ENCODE measurements around the gene ATRIP. TPM values are rescaled to one million over a fixed set of nuclear protein-coding genes. Genes with fewer than 3 reads are reported as not detected.

The ATRIP gene
- total and polyA plus RNA-seq, 2 of the 8 experiments (the other 6 are each of a cell fraction or from before 2014, with no cell fraction given), result 18.5 to 20.2 TPM

GRCh38 chr3:48432411-48433371 is 13.8 kb upstream of the ATRIP start (continued):
- TF ChIP-seq TBP (IDR thresholded peaks at IDR 0.05; ENCODE audit: low read depth, low read length) (0 out of 2 replicates have a peak, but pooled peaks have one; percentile 46), ASH2L (IDR thresholded peaks at IDR 0.05; ENCODE audit: low read length) (no peak), EP300 (IDR thresholded peaks at IDR 0.05; ENCODE audit: borderline replicate concordance in 1 of 2, low read depth in 2 of 2, low read length in 2 of 2) (no peak), BACH1 (IDR thresholded peaks at IDR 0.05; ENCODE audit: low read length) (no peak), RAD21 (IDR thresholded peaks at IDR 0.05 in 1 of 2, conservative IDR thresholded peaks at IDR 0.05 in 1 of 2; ENCODE audit: low read depth in 2 of 2, low read length in 2 of 2) (peak; percentile 29 to 44), BRCA1 (IDR thresholded peaks at IDR 0.05; ENCODE audit: low read depth, low read length) (no peak), ATF3 (IDR thresholded peaks at IDR 0.05; ENCODE audit: insufficient read depth, low read depth, low read length) (no peak), CREB1 (IDR thresholded peaks at IDR 0.05) (0 out of 2 replicates have a peak, but pooled peaks have one; percentile 49), CBX5 (IDR thresholded peaks at IDR 0.05; ENCODE audit: low read depth, low read length) (no peak), POLR2A (IDR thresholded peaks at IDR 0.05; ENCODE audit: control extremely low read depth in 1 of 2, low read depth in 2 of 2, low read length in 2 of 2) (0 out of 3 replicates have a peak, but pooled peaks of 1 of the 2 experiments have one; percentile 26), MAX (IDR thresholded peaks at IDR 0.05) (peak; percentile 38; the same call in 1 of the 2 replicates), HDAC2 (IDR thresholded peaks at IDR 0.05; ENCODE audit: borderline replicate concordance in 1 of 2, low read depth in 2 of 2, low read length in 2 of 2) (no peak), SAP30 (IDR thresholded peaks at IDR 0.05; ENCODE audit: insufficient read depth, insufficient replicate concordance, low read length) (no peak), TCF12 (IDR thresholded peaks at IDR 0.05; ENCODE audit: low read depth, low read length) (no peak), RBBP5 (IDR thresholded peaks at IDR 0.05; ENCODE audit: borderline replicate concordance, low read depth, low read length) (no peak), TAF1 (IDR thresholded peaks at IDR 0.05; ENCODE audit: low read depth, low read length) (0 out of 2 replicates have a peak, but pooled peaks have one; percentile 38), CHD2 (IDR thresholded peaks at IDR 0.05; ENCODE audit: low read length) (no peak; the same call in 1 of the 2 replicates)

All from H1 (cell line).